GM12865 (cell line): ENCODE measurements around the gene GXYLT1.

ENCODE experiments used
- DNase-seq: peaks from one replicate; pipeline ENCODE4 v3.0.0; 2010; ENCODE audit warnings: low read depth
- H3K4me3 ChIP-seq: 2 replicates; pipeline ENCODE4 v1.5.1; 2011; ENCODE audit warnings: mild to moderate bottlenecking, low read depth, low read length, control low read depth
- TF ChIP-seq, protein P1 (sequence below): IDR thresholded peaks from 2 replicates; pipeline ENCODE4 v1.5.1; 2011; ENCODE audit warnings: low read length, control low read depth, low read depth, inconsistent platforms; ENCODE audit not compliant: insufficient read depth; ENCODE audit errors: missing control alignments

Gene GXYLT1

DNA sequence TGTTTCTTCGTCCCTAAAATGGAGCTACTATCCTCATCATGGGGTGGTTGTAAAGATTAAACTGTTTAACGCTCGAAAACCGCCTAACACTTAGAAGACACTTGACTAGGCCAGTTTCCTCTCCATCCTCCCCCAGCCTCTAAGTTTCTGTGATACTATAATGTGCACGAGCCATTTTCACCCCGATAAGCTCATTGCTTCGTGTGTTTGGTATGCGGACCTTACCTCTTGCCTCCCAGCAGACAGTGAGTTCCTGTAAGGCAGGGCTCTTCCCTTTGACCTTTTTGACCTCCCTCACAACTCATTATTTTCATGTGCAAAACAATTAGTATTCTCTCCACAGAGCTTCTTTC, 499 bp upstream of the GXYLT1 start:
- TF ChIP-seq, protein P1, sequence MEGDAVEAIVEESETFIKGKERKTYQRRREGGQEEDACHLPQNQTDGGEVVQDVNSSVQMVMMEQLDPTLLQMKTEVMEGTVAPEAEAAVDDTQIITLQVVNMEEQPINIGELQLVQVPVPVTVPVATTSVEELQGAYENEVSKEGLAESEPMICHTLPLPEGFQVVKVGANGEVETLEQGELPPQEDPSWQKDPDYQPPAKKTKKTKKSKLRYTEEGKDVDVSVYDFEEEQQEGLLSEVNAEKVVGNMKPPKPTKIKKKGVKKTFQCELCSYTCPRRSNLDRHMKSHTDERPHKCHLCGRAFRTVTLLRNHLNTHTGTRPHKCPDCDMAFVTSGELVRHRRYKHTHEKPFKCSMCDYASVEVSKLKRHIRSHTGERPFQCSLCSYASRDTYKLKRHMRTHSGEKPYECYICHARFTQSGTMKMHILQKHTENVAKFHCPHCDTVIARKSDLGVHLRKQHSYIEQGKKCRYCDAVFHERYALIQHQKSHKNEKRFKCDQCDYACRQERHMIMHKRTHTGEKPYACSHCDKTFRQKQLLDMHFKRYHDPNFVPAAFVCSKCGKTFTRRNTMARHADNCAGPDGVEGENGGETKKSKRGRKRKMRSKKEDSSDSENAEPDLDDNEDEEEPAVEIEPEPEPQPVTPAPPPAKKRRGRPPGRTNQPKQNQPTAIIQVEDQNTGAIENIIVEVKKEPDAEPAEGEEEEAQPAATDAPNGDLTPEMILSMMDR, result no peak
- peak; percentile 33 for DNase-seq
- H3K4me3 ChIP-seq, result peak overlapping the region; percentile 52

DNA sequence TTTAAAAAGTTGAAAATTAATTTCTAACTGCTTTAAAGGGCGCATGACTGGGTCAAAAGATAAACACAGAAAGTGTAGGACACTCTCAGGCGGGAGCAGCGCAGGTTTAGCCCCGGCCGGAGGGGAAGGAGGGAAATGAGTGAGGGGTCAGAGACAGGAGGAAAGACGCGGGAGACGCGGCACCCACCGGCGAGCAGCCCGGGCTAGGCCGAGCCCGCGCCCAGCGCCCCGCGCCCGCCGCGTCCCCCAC, 591 bp downstream of the GXYLT1 start:
- DNase-seq, result no peak
- TF ChIP-seq, protein P1, result no peak
- H3K4me3 ChIP-seq, result peak overlapping the region; percentile 52

DNA sequence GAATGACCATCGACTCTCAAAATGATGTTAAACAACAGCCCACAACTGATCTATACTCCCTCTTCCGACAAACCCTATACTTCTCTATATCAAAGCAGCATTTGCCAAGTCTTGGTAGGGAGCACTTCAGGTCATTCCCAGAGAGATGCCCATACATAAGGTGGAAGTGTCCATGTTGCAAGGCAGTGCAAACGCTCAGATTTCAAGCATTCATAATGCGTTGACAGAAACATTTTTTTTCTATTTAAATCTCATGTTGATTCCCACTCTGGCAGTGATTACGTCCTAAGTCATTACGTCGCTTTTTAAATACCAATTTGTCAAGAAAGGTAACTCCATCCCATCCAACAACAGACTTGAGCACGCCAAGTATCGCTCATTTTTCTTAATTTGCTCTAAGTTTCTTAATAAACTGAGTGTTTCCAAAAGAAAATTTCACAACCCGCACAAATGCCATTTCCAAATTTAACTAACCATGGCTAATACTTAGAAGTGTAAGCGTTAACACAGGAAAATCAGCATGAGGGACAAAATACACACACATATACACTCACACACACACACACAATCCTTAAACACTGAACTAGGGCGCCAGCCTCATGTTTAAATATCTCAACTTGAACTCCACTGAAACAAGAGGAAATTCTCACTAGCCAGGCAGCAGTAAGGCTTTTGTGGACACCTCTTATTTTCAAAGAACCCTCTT, 1.1 kb downstream of the GXYLT1 start:
- peak; percentile 23 for DNase-seq
- peak overlapping the region; percentile 52 for H3K4me3 ChIP-seq
- TF ChIP-seq, protein P1, result no peak

- no peak overlapping the region for H3K4me3 ChIP-seq
- DNase-seq, result no peak
- TF ChIP-seq, protein P1, result no peak
Observed at GRCh38 chr12:42141981-42142606, 2.6 kb downstream of the GXYLT1 start.

- TF ChIP-seq, protein P1, result no peak
- no peak overlapping the region for H3K4me3 ChIP-seq
- DNase-seq, result no peak
Observed at GRCh38 chr12:42140901-42141300, 3.8 kb downstream of the GXYLT1 start.

DNA sequence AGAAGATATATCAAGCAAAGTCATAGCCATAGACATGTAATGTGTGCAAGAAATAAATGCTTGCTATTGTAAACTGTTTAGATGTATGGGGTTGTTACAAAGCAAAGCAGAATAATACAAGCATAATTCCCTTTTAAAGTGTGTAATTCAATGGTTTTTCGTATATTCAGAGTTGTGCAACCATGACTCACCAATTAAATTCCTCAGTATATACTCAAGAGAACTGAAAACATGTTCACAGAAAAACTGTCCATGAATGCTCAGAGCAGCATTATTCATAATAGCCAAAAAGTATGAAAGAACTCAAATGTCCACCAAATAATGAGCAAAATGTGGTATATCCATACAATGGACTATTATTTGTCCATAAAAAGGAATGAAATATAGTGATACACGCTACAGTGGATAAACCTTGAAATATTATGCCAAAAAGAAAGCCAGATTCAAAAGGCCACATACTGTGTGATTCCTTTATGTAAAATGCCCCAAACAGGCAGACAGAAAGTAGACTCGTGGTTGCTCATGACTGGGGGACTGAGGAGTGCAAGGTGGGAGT, 9.3 kb downstream of the GXYLT1 start:
- no peak for DNase-seq
- TF ChIP-seq, protein P1, result no peak
- no peak overlapping the region for H3K4me3 ChIP-seq

GRCh38 chr12:42130672-42131402, 13.8 kb downstream of the GXYLT1 start:
- TF ChIP-seq, protein P1, result no peak
- no peak overlapping the region for H3K4me3 ChIP-seq
- no peak for DNase-seq
